Endodermal cell (in vitro differentiated cells): ENCODE measurements around the gene GAST. TPM values are rescaled to one million over a fixed set of nuclear protein-coding genes. Genes with fewer than 3 reads are reported as not detected.

Experiments
- DNase-seq: peaks from one replicate; pipeline ENCODE4 v3.0.0-alpha.2; 2017
- H3K27ac ChIP-seq: 2 replicates; pipeline ENCODE4 v1.5.1; 2013; ENCODE audit warnings: mild to moderate bottlenecking, low read depth, low read length, moderate library complexity
- H3K27me3 ChIP-seq: 2 replicates; pipeline ENCODE4 v1.6.1; 2013; ENCODE audit warnings: mild to moderate bottlenecking, low read length, moderate library complexity; ENCODE audit not compliant: insufficient read depth, control insufficient read depth, poor library complexity, severe bottlenecking
- H3K36me3 ChIP-seq: 2 replicates; pipeline ENCODE4 v1.7.0; 2013; ENCODE audit warnings: mild to moderate bottlenecking, low read length, moderate library complexity; ENCODE audit not compliant: control insufficient read depth, insufficient read depth
- H3K4me1 ChIP-seq: one replicate; pipeline ENCODE4 v1.7.0; 2013; ENCODE audit warnings: low read length; ENCODE audit not compliant: control insufficient read depth, insufficient read depth
- H3K4me3 ChIP-seq: 2 replicates; pipeline ENCODE4 v1.5.1; 2013; ENCODE audit warnings: mild to moderate bottlenecking, low read length, moderate library complexity
- H3K9ac ChIP-seq: 2 replicates; pipeline ENCODE4 v1.6.1; 2013; ENCODE audit warnings: mild to moderate bottlenecking, low read length, moderate library complexity; ENCODE audit not compliant: poor library complexity, severe bottlenecking; ENCODE audit errors: extremely low read depth
- H3K9me3 ChIP-seq: 2 replicates; pipeline ENCODE4 v1.6.1; 2013; ENCODE audit warnings: mild to moderate bottlenecking, low read length, moderate library complexity; ENCODE audit not compliant: control insufficient read depth
- H3K27ac Mint-ChIP-seq: 2 replicates; pipeline ENCODE4 v1.8.0; 2020; ENCODE audit warnings: mixed read lengths
- H3K27me3 Mint-ChIP-seq: 2 replicates; pipeline ENCODE4 v1.8.0; 2021; ENCODE audit warnings: mild to moderate bottlenecking, mixed read lengths; ENCODE audit not compliant: insufficient read depth
- H3K36me3 Mint-ChIP-seq: 2 replicates; pipeline ENCODE4 v1.8.0; 2020; ENCODE audit warnings: low read depth, mixed read lengths
- H3K4me1 Mint-ChIP-seq: 2 replicates; pipeline ENCODE4 v1.8.0; 2020; ENCODE audit warnings: mixed read lengths
- H3K4me3 Mint-ChIP-seq: 2 replicates; pipeline ENCODE4 v1.8.0; 2020; ENCODE audit warnings: mild to moderate bottlenecking, moderate library complexity, mixed read lengths
- H3K9me3 Mint-ChIP-seq: 2 replicates; pipeline ENCODE4 v1.8.0; 2020; ENCODE audit warnings: mild to moderate bottlenecking, mixed read lengths
- WGBS, 2 experiments: methylation state at CpG; one replicate each; pipeline versions ENCODE4 v1.1.5 to v1.1.7; 2013; ENCODE audit warnings: missing lambda C conversion rate in 2 of 2, mixed read lengths in 1 of 2; ENCODE audit not compliant: insufficient coverage in 1 of 2, insufficient read length in 1 of 2; 5-methylcytosine and 5-hydroxymethylcytosine counted together
- long read RNA-seq, 4 experiments: library from polyadenylated mRNA in 2 of 4; library from RNA in 1 of 4; library from capped mRNA in 1 of 4; stranded (forward) in 3 of 4; unstranded in 1 of 4; transcript quantifications; one replicate each; pipeline ENCODE4 v2.0.0, GENCODE V29; 2020 to 2021; ENCODE audit warnings: inconsistent platforms in 1 of 4
- polyA plus RNA-seq, 2 experiments: library from polyadenylated mRNA; stranded (reverse); fragments of 50-300 nt; gene quantifications; one replicate each; pipeline ENCODE4 v1.2.3, GENCODE V29; 2013
- total RNA-seq, 2 donors: library from RNA; stranded (reverse); fragmentation: NEBNext Ultra II Directional in 1 of 2; extraction: Animal tissue kit (Norgen Biotek cat#: 25700) in 1 of 2; gene quantifications; 2 replicates in 1 of 2; 3 replicates in 1 of 2; pipeline ENCODE4 v1.2.1, GENCODE V29; 2021
- TF ChIP-seq, protein P1 (sequence below): fragments of 200-600 bp; sonication (generic); conservative IDR thresholded peaks from 2 replicates; pipeline ENCODE4 v1.5.0; 2021; ENCODE audit warnings: antibody characterized with exemption, mild to moderate bottlenecking

GAST gene, protein sequence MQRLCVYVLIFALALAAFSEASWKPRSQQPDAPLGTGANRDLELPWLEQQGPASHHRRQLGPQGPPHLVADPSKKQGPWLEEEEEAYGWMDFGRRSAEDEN
- total RNA-seq: not detected
- polyA plus RNA-seq (2013, experiment 1 of 2): not detected
- not detected for polyA plus RNA-seq (2013, experiment 2 of 2)
- long read RNA-seq, experiment 1: 0 reads
- long read RNA-seq, experiment 2: 0 reads
- long read RNA-seq, experiment 3: 0 reads
- long read RNA-seq, experiment 4: 0 reads

DNA sequence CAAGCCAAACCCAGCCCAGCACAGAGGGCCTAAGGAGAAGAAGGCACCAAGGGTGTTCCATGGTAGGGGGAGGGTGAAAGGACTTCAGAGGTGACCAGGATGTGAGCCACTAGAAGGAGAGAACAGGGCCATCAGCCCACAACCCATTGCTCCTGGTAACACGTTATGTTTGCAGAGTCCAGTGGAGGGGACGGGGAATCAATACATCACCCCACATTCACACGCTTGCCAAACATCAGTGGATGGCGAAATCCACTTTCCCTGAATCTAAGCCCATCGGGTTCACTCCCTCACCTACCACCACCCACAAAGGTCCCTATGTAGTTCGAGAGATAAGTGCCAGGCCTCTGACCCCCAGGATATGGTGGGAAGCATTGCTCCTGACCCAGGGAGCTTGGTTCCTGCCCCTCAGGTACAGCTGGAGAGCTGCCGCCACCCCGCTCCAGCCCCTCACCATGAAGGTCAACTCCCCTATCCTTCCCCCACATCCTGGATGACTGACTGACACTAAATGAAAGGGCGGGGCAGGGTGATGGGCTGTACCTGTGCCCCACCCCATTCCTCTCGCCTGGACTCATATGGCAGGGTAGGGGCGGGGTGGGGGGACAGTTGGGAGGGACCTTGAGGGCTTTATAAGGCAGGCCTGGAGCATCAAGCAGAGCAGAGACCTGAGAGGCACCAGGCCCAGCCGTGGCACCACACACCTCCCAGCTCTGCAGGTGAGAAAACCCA is at the start of gene GAST:
Gene GAST, plus strand, starts transcription at position 663 of the 732 bp plus-strand sequence. CDS start 3,106 bp downstream, outside the sequence.
- Histone ChIP-seq H3K36me3 (no peaks in the 10 kb centered on the region), H3K27ac (no peak within 1 kb of the TSS), H3K4me1 (no peaks in the 10 kb centered on the region), H3K9me3 (no peaks in the 10 kb centered on the region), H3K27me3 (peaks cover 16% of the 10 kb centered on the region), H3K4me3 (no peak within 1 kb of the TSS), H3K9ac (no peak within 1 kb of the TSS)
- H3K36me3 Mint-ChIP-seq: no peaks in the 10 kb centered on the region
- TF ChIP-seq, protein P1, sequence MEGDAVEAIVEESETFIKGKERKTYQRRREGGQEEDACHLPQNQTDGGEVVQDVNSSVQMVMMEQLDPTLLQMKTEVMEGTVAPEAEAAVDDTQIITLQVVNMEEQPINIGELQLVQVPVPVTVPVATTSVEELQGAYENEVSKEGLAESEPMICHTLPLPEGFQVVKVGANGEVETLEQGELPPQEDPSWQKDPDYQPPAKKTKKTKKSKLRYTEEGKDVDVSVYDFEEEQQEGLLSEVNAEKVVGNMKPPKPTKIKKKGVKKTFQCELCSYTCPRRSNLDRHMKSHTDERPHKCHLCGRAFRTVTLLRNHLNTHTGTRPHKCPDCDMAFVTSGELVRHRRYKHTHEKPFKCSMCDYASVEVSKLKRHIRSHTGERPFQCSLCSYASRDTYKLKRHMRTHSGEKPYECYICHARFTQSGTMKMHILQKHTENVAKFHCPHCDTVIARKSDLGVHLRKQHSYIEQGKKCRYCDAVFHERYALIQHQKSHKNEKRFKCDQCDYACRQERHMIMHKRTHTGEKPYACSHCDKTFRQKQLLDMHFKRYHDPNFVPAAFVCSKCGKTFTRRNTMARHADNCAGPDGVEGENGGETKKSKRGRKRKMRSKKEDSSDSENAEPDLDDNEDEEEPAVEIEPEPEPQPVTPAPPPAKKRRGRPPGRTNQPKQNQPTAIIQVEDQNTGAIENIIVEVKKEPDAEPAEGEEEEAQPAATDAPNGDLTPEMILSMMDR: no peak
- no peak within 1 kb of the TSS for H3K4me3 Mint-ChIP-seq
- WGBS, 2 experiments: 83 to 94% methylated on average over 4 to 12 of the region's 12 CpGs
- H3K27ac Mint-ChIP-seq: no peak within 1 kb of the TSS
- no peaks in the 10 kb centered on the region for H3K4me1 Mint-ChIP-seq
- peaks cover 83% of the 10 kb centered on the region for H3K27me3 Mint-ChIP-seq
- H3K9me3 Mint-ChIP-seq: peaks cover 8% of the 10 kb centered on the region
- no peak for DNase-seq

DNA sequence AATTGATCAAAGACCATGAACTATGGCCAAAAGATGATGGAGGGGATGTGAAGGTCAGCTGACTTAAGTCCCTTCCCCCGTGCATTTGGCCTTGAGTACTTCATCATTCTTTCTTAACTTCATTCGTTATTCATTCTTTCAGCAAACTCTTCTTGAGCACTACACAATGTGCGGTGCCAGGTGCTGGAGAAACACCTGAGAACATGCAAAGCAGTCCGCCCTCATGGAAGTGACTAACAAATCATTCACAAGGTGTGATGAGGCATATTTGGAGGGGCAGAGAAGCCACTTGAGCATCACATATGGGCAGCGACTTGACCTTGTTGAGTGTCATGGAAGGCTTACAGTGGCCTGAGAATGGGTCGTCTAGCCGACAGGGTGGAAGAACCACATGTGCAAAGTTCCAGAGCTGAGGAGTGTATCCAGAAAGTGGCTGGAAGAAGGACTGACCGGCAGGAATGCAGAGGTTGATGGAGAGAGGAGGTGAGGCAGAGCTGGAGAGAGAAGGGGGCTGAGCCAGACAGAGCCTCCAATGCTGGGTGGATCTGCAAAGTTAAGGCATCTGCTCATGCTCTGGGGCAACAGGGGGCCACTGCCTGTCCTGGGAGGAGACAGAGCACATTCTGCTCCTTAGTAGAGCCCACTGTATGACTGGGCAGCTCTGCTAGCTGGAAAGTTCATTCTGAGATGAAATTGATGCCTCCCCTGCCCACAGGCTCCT is 48.5 kb upstream of the GAST start:
- no peak overlapping the region for H3K27ac Mint-ChIP-seq
- peak; percentile 50 for DNase-seq

DNA sequence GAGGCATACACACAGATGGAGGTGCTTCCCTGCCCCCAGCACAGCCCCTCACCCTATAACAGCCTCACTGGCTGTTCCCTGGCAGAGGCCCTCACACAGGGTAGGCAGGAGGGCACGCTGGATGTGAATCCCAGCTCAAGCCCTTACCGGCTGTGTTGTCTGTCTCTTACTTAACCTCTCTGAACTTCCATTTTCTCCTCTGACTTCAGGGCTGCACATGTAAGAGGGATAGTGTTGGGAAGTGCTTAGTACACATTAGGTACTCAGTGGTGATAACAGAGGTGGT is 48.0 kb upstream of the GAST start:
- Histone ChIP-seq H3K9ac (no peak overlapping the region), H3K27ac (no peak overlapping the region), H3K9me3 (no peaks in the 10 kb centered on the region), H3K36me3 (no peaks in the 10 kb centered on the region), H3K4me1 (no peaks in the 10 kb centered on the region), H3K27me3 (peaks cover 23% of the 10 kb centered on the region), H3K4me3 (no peak overlapping the region)
- Mint-ChIP-seq H3K27ac (no peak overlapping the region), H3K9me3 (no peaks in the 10 kb centered on the region), H3K36me3 (no peaks in the 10 kb centered on the region), H3K4me1 (peaks cover 15% of the 10 kb centered on the region), H3K27me3 (peaks cover 37% of the 10 kb centered on the region), H3K4me3 (no peak overlapping the region)
- TF ChIP-seq, protein P1: no peak
- WGBS, 2 experiments: 93% methylated on average over 2 of the region's 2 CpGs; no CpG with 5 or more reads in 1 of the 2 experiments
- DNase-seq: no peak

More for the DNA sequence above, 48.5 kb upstream of the GAST start:
- H3K36me3 ChIP-seq: no peaks in the 10 kb centered on the region
- TF ChIP-seq, protein P1: no peak
- no peaks in the 10 kb centered on the region for H3K9me3 ChIP-seq
- H3K4me1 ChIP-seq: no peaks in the 10 kb centered on the region
- H3K27ac ChIP-seq: no peak overlapping the region
- H3K27me3 ChIP-seq: peaks cover 23% of the 10 kb centered on the region
- Mint-ChIP-seq H3K27me3 (peaks cover 37% of the 10 kb centered on the region), H3K9me3 (no peaks in the 10 kb centered on the region), H3K36me3 (no peaks in the 10 kb centered on the region), H3K4me1 (peaks cover 15% of the 10 kb centered on the region), H3K4me3 (no peak overlapping the region)
- 79 to 81% methylated on average over 8 of the region's 8 CpGs for WGBS, 2 experiments
- H3K4me3 ChIP-seq: no peak overlapping the region
- H3K9ac ChIP-seq: no peak overlapping the region
